ENCODE results near the gene NUDT3. TPM values are rescaled to one million over a fixed set of nuclear protein-coding genes. Genes with fewer than 3 reads are reported as not detected.

NUDT3 gene
- total and polyA plus RNA-seq, 9 of the 15 experiments (the other 6 are each of a cell fraction or from before 2014, with no cell fraction given), result 5.4 to 81.2 (median 56.4) TPM

DNA sequence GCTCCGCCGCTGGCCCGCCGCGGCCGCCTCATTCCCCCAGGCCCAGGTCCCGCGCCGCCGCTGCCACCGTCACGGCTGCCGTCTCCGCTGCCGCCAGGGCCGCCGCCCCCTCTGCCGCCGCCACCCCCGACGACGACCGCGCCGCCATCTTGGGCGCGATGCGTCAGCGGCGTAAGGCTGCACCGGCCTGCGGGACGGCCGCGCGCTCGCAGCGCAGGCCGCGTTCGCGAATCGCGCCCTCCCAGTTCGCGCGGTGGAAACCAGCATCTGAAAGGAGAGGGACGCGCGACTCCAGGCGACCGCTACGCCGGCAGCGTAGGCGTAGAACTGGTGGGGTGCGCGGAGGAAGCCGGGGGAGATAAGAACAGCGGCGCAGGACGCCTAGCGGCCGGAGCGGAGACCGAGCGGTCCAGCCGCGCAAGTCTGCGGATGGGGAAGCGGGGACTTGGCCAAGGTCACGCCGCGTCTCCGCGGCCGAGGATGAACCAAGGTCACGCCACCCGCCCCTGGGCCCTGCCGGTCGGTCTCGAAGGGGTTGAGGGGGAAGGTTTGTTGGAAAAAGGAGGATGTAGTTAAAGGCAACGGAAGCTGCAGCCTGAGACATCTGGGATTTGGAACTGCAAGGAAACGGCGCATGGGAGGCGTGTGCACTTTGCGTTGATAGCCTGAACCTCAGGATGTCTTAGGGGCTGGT is at the start of gene NUDT3 (continued):
- TF ChIP-seq, protein P1, sequence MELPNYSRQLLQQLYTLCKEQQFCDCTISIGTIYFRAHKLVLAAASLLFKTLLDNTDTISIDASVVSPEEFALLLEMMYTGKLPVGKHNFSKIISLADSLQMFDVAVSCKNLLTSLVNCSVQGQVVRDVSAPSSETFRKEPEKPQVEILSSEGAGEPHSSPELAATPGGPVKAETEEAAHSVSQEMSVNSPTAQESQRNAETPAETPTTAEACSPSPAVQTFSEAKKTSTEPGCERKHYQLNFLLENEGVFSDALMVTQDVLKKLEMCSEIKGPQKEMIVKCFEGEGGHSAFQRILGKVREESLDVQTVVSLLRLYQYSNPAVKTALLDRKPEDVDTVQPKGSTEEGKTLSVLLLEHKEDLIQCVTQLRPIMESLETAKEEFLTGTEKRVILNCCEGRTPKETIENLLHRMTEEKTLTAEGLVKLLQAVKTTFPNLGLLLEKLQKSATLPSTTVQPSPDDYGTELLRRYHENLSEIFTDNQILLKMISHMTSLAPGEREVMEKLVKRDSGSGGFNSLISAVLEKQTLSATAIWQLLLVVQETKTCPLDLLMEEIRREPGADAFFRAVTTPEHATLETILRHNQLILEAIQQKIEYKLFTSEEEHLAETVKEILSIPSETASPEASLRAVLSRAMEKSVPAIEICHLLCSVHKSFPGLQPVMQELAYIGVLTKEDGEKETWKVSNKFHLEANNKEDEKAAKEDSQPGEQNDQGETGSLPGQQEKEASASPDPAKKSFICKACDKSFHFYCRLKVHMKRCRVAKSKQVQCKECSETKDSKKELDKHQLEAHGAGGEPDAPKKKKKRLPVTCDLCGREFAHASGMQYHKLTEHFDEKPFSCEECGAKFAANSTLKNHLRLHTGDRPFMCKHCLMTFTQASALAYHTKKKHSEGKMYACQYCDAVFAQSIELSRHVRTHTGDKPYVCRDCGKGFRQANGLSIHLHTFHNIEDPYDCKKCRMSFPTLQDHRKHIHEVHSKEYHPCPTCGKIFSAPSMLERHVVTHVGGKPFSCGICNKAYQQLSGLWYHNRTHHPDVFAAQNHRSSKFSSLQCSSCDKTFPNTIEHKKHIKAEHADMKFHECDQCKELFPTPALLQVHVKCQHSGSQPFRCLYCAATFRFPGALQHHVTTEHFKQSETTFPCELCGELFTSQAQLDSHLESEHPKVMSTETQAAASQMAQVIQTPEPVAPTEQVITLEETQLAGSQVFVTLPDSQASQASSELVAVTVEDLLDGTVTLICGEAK (IDR thresholded peaks at IDR 0.05), result peak; percentile 61
- TF ChIP-seq, protein P1 (CRISPR knock-in tag; IDR thresholded peaks at IDR 0.05), result no peak
- TF ChIP-seq, protein P2, sequence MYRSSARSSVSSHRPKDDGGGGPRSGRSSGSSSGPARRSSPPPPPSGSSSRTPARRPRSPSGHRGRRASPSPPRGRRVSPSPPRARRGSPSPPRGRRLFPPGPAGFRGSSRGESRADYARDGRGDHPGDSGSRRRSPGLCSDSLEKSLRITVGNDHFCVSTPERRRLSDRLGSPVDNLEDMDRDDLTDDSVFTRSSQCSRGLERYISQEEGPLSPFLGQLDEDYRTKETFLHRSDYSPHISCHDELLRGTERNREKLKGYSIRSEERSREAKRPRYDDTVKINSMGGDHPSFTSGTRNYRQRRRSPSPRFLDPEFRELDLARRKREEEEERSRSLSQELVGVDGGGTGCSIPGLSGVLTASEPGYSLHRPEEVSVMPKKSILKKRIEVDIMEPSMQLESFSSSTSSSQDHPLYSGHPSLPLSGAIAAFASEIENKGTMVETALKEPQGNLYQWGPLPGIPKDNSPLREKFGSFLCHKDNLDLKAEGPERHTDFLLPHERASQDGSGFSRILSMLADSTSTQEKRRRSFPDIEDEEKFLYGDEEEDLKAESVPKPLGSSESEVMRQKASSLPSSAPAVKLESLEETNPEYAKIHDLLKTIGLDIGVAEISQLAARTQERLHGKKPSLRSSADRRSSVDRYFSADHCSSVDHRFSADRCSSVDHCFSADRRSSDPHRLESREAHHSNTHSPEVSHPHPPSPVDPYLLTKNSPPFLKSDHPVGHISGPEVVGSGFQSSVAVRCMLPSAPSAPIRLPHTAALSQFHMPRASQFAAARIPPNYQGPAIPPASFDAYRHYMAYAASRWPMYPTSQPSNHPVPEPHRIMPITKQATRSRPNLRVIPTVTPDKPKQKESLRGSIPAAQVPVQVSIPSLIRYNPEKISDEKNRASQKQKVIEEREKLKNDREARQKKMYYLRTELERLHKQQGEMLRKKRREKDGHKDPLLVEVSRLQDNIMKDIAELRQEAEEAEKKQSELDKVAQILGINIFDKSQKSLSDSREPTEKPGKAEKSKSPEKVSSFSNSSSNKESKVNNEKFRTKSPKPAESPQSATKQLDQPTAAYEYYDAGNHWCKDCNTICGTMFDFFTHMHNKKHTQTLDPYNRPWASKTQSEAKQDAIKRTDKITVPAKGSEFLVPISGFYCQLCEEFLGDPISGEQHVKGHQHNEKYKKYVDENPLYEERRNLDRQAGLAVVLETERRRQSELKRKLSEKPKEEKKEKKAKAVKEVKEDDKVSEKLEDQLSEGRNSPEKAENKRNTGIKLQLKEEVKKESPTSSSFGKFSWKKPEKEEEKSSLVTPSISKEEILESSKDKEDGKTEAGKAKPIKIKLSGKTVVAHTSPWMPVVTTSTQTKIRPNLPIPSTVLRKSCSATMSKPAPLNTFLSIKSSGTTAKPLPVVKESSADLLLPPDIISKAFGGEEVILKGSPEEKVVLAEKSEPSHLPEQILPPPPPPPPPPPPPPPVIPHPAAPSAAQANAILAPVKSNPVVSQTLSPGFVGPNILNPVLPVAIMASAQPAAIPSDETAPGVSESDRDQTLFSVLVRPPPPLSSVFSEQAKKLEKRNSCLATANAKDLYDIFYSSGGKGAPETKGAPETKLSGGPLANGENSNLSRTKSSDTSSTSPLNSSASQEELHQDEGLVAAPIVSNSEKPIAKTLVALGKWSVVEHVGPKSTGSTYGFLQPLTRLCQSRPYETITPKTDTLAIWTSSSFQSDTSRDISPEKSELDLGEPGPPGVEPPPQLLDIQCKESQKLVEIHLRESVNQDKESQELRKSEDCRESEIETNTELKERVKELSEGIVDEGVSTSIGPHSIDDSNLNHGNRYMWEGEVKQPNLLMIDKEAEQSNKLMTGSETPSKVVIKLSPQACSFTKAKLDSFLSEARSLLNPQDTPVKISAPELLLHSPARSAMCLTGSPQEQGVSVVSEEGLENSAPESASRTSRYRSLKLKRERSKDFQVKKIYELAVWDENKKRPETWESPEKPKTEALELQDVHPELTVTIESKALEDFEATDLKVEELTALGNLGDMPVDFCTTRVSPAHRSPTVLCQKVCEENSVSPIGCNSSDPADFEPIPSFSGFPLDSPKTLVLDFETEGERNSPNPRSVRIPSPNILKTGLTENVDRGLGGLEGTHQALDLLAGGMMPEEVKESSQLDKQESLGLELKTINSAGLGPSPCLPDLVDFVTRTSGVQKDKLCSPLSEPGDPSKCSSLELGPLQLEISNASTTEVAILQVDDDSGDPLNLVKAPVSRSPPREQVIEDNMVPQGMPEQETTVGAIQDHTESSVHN (IDR thresholded peaks at IDR 0.05; ENCODE audit: borderline replicate concordance in 1 of 2, low read depth in 1 of 2), result no peak
- TF ChIP-seq, protein P3, sequence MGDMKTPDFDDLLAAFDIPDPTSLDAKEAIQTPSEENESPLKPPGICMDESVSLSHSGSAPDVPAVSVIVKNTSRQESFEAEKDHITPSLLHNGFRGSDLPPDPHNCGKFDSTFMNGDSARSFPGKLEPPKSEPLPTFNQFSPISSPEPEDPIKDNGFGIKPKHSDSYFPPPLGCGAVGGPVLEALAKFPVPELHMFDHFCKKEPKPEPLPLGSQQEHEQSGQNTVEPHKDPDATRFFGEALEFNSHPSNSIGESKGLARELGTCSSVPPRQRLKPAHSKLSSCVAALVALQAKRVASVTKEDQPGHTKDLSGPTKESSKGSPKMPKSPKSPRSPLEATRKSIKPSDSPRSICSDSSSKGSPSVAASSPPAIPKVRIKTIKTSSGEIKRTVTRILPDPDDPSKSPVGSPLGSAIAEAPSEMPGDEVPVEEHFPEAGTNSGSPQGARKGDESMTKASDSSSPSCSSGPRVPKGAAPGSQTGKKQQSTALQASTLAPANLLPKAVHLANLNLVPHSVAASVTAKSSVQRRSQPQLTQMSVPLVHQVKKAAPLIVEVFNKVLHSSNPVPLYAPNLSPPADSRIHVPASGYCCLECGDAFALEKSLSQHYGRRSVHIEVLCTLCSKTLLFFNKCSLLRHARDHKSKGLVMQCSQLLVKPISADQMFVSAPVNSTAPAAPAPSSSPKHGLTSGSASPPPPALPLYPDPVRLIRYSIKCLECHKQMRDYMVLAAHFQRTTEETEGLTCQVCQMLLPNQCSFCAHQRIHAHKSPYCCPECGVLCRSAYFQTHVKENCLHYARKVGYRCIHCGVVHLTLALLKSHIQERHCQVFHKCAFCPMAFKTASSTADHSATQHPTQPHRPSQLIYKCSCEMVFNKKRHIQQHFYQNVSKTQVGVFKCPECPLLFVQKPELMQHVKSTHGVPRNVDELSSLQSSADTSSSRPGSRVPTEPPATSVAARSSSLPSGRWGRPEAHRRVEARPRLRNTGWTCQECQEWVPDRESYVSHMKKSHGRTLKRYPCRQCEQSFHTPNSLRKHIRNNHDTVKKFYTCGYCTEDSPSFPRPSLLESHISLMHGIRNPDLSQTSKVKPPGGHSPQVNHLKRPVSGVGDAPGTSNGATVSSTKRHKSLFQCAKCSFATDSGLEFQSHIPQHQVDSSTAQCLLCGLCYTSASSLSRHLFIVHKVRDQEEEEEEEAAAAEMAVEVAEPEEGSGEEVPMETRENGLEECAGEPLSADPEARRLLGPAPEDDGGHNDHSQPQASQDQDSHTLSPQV (IDR thresholded peaks at IDR 0.05), result peak; percentile 66
